Measurements from ENCODE around the gene ZMYM4.

The ZMYM4 gene

GRCh38 chr1:35442734-35443133, 174.2 kb downstream of the ZMYM4 start:
- Histone ChIP-seq H3K9me3 (ENCODE audit: low read length) (no peaks in the 10 kb centered on the region), H3K4me1 (ENCODE audit: insufficient read depth, low read length) (no peaks in the 10 kb centered on the region), H2AFZ (ENCODE audit: low read depth, low read length) (no peak overlapping the region), H3K27me3 (ENCODE audit: insufficient read depth, low read length) (no peaks in the 10 kb centered on the region), H3K4me3 (ENCODE audit: low read length) (no peak overlapping the region), H3K36me3 (ENCODE audit: insufficient read depth, low read length) (peaks cover 70% of the 10 kb centered on the region)

DNA sequence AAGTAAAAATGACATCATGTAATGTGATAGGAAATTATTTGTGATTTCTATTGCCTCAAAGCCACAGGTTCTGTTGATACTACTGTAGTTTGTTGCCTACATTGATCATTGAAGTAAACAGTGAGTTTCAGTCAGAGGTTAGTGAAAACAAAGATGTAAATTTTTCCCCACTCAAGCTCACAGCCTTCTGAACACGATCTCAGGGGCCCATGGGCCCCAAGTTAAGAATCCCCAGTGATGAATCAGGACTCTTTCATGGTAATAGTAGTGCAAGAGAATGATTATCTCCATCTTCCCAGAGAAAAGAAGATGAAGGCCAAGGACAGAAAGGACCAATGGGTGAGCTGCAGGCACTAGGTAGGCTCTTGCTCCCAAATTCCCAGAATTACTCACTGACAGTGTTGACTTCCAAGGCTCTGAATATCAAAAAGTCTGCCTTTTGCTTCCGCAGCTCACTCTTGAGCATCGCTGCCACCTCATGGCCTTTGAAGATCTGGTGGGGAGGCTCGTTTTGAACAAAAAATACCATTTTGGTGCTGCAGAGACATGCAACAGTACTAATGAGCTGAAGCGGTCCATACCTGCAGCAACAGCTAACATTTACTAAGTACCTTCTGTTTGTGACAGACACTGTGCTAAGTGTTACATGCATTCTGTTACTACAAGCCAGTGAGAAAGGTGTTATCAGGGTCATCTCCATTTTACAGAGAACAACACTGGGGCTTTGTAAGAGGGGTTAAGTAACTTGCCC, 175.4 kb downstream of the ZMYM4 start:
- peaks cover 79% of the 10 kb centered on the region for H3K36me3 ChIP-seq (ENCODE audit: insufficient read depth, low read length)
- H3K27me3 ChIP-seq (ENCODE audit: insufficient read depth, low read length): no peaks in the 10 kb centered on the region
- no peaks in the 10 kb centered on the region for H3K4me1 ChIP-seq (ENCODE audit: insufficient read depth, low read length)
- no peak overlapping the region for H2AFZ ChIP-seq (ENCODE audit: low read depth, low read length)
- no peaks in the 10 kb centered on the region for H3K9me3 ChIP-seq (ENCODE audit: low read length)
- no peak overlapping the region for H3K4me3 ChIP-seq (ENCODE audit: low read length)

- Histone ChIP-seq H3K9me3 (ENCODE audit: low read length) (no peaks in the 10 kb centered on the region), H3K36me3 (ENCODE audit: insufficient read depth, low read length) (peaks cover 79% of the 10 kb centered on the region), H3K4me1 (ENCODE audit: insufficient read depth, low read length) (no peaks in the 10 kb centered on the region), H3K4me3 (ENCODE audit: low read length) (no peak overlapping the region), H2AFZ (ENCODE audit: low read depth, low read length) (no peak overlapping the region), H3K27me3 (ENCODE audit: insufficient read depth, low read length) (no peaks in the 10 kb centered on the region)
Observed at GRCh38 chr1:35444519-35444774, 175.9 kb downstream of the ZMYM4 start.

- H3K4me1 ChIP-seq (ENCODE audit: insufficient read depth, low read length): no peaks in the 10 kb centered on the region
- H3K36me3 ChIP-seq (ENCODE audit: insufficient read depth, low read length): peaks cover 65% of the 10 kb centered on the region
- H2AFZ ChIP-seq (ENCODE audit: low read depth, low read length): no peak overlapping the region
- no peaks in the 10 kb centered on the region for H3K9me3 ChIP-seq (ENCODE audit: low read length)
- no peak overlapping the region for H3K4me3 ChIP-seq (ENCODE audit: low read length)
- no peaks in the 10 kb centered on the region for H3K27me3 ChIP-seq (ENCODE audit: insufficient read depth, low read length)
Observed at GRCh38 chr1:35447278-35447677, 178.8 kb downstream of the ZMYM4 start.

- H3K27me3 ChIP-seq (ENCODE audit: insufficient read depth, low read length): no peaks in the 10 kb centered on the region
- no peak overlapping the region for H2AFZ ChIP-seq (ENCODE audit: low read depth, low read length)
- peaks cover 59% of the 10 kb centered on the region for H3K36me3 ChIP-seq (ENCODE audit: insufficient read depth, low read length)
- no peaks in the 10 kb centered on the region for H3K4me1 ChIP-seq (ENCODE audit: insufficient read depth, low read length)
- no peak overlapping the region for H3K4me3 ChIP-seq (ENCODE audit: low read length)
- H3K9me3 ChIP-seq (ENCODE audit: low read length): no peaks in the 10 kb centered on the region
Observed at GRCh38 chr1:35448344-35448801, 179.9 kb downstream of the ZMYM4 start.

DNA sequence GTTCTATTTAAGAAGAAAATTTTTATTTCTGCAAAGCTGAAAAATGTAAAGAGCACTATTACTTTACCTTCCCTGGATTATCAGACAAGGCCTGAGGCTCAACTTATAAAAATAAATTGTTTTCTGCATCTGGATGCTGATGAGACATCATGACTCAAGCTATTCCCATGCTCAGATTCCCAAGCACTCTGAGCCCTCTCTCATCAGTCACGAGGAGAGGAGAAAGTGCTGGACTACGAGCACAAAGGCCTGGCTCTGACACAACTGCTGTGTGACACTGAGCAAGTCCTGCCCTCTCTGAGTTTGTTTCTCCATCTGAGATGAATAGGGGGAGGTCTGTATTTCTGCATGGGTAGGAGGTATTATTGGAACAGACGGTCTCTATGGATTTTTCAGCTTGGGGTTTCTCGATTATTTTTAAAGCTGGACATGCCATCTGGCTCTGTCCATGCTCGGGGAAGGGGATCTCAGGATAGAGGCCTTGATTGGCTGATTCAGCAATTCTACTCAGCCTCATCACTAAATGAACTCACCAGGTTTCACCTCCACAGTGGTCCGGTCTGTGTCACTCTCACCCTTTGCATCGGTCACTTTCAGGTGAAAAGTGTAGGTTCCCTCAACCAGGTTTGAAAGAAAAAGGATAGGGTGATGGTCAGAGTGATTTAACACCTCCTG, 181.0 kb downstream of the ZMYM4 start:
- no peaks in the 10 kb centered on the region for H3K4me1 ChIP-seq (ENCODE audit: insufficient read depth, low read length)
- no peak overlapping the region for H2AFZ ChIP-seq (ENCODE audit: low read depth, low read length)
- H3K36me3 ChIP-seq (ENCODE audit: insufficient read depth, low read length): peaks cover 61% of the 10 kb centered on the region
- no peaks in the 10 kb centered on the region for H3K9me3 ChIP-seq (ENCODE audit: low read length)
- H3K4me3 ChIP-seq (ENCODE audit: low read length): no peak overlapping the region
- H3K27me3 ChIP-seq (ENCODE audit: insufficient read depth, low read length): no peaks in the 10 kb centered on the region

- no peaks in the 10 kb centered on the region for H3K27me3 ChIP-seq (ENCODE audit: insufficient read depth, low read length)
- peaks cover 65% of the 10 kb centered on the region for H3K36me3 ChIP-seq (ENCODE audit: insufficient read depth, low read length)
- H3K4me1 ChIP-seq (ENCODE audit: insufficient read depth, low read length): no peaks in the 10 kb centered on the region
Observed at GRCh38 chr1:35451125-35451528, 182.6 kb downstream of the ZMYM4 start.

DNA sequence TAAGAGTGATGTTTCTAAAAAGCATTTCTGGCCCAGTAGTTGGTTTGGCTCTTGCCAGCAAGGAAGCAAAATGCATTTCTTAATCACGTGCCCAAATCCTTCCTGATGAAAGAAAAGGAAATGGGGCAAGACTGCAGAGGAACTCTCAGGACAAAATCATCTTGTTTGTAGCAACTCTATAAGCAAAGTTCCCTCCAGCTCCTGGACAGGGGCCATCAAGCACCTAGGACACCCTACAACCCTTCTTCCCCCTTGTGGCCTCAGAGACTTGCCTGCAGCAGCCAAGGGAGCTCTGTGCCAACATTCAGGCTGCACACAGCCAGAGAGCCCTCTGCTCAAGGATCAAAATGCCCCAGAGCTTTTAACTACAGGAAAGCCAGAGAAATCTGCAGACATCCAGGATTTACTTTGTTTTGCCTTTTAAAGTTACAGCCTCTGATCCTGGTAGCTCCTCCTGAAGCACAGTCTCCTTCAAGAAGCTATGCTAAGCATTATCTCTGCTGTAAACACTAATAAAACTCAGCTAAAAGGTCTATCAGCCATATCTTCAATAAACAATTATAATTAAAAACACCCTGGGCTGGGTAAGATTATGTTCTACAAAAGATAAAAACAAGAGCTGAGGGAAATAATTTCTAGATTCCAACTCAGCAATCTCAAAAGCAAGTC, 183.7 kb downstream of the ZMYM4 start:
- Histone ChIP-seq H3K9me3 (ENCODE audit: low read length) (no peaks in the 10 kb centered on the region), H2AFZ (ENCODE audit: low read depth, low read length) (no peak overlapping the region), H3K4me1 (ENCODE audit: insufficient read depth, low read length) (no peaks in the 10 kb centered on the region), H3K4me3 (ENCODE audit: low read length) (no peak overlapping the region), H3K27me3 (ENCODE audit: insufficient read depth, low read length) (no peaks in the 10 kb centered on the region), H3K36me3 (ENCODE audit: insufficient read depth, low read length) (peaks cover 60% of the 10 kb centered on the region)

More at GRCh38 chr1:35451125-35451528, 182.6 kb downstream of the ZMYM4 start:
- H3K9me3 ChIP-seq (ENCODE audit: low read length): no peaks in the 10 kb centered on the region
- H3K4me3 ChIP-seq (ENCODE audit: low read length): no peak overlapping the region
- no peak overlapping the region for H2AFZ ChIP-seq (ENCODE audit: low read depth, low read length)

DNA sequence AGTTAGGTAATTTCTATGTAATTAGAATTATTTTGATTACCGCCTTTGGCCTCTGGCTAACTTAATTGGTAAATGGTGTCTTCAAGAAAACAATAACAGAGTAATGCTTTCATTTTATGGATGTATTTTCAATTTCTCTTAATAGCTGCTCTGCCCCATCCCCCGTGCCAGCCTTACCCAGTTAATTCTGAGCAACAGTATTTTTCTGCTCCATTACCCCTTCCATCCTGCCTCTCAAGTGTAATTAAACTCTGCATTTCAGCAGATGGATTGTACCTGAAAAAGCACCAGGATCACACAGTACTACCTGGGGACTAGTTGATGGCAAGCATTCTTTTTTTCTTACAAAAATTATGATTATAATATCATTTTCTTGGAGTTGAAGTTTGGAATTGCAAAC, 184.5 kb downstream of the ZMYM4 start:
- Histone ChIP-seq H3K4me3 (ENCODE audit: low read length) (no peak overlapping the region), H3K36me3 (ENCODE audit: insufficient read depth, low read length) (peaks cover 54% of the 10 kb centered on the region), H2AFZ (ENCODE audit: low read depth, low read length) (no peak overlapping the region), H3K9me3 (ENCODE audit: low read length) (no peaks in the 10 kb centered on the region), H3K4me1 (ENCODE audit: insufficient read depth, low read length) (no peaks in the 10 kb centered on the region), H3K27me3 (ENCODE audit: insufficient read depth, low read length) (no peaks in the 10 kb centered on the region)

GRCh38 chr1:35454176-35454575, 185.7 kb downstream of the ZMYM4 start:
- Histone ChIP-seq H2AFZ (ENCODE audit: low read depth, low read length) (no peak overlapping the region), H3K36me3 (ENCODE audit: insufficient read depth, low read length) (peaks cover 43% of the 10 kb centered on the region), H3K27me3 (ENCODE audit: insufficient read depth, low read length) (no peaks in the 10 kb centered on the region), H3K9me3 (ENCODE audit: low read length) (no peaks in the 10 kb centered on the region), H3K4me1 (ENCODE audit: insufficient read depth, low read length) (no peaks in the 10 kb centered on the region), H3K4me3 (ENCODE audit: low read length) (no peak overlapping the region)

GRCh38 chr1:35454616-35455015, 186.1 kb downstream of the ZMYM4 start:
- Histone ChIP-seq H3K4me1 (ENCODE audit: insufficient read depth, low read length) (no peaks in the 10 kb centered on the region), H3K9me3 (ENCODE audit: low read length) (no peaks in the 10 kb centered on the region), H3K36me3 (ENCODE audit: insufficient read depth, low read length) (peaks cover 38% of the 10 kb centered on the region), H2AFZ (ENCODE audit: low read depth, low read length) (no peak overlapping the region), H3K4me3 (ENCODE audit: low read length) (no peak overlapping the region), H3K27me3 (ENCODE audit: insufficient read depth, low read length) (no peaks in the 10 kb centered on the region)

- Histone ChIP-seq H3K9me3 (ENCODE audit: low read length) (peaks cover 18% of the 10 kb centered on the region), H2AFZ (ENCODE audit: low read depth, low read length) (no peak overlapping the region), H3K36me3 (ENCODE audit: insufficient read depth, low read length) (peaks cover 49% of the 10 kb centered on the region), H3K27me3 (ENCODE audit: insufficient read depth, low read length) (no peaks in the 10 kb centered on the region), H3K4me3 (ENCODE audit: low read length) (no peak overlapping the region), H3K4me1 (ENCODE audit: insufficient read depth, low read length) (no peaks in the 10 kb centered on the region)
Observed at GRCh38 chr1:35460796-35461195, 192.3 kb downstream of the ZMYM4 start.

DNA sequence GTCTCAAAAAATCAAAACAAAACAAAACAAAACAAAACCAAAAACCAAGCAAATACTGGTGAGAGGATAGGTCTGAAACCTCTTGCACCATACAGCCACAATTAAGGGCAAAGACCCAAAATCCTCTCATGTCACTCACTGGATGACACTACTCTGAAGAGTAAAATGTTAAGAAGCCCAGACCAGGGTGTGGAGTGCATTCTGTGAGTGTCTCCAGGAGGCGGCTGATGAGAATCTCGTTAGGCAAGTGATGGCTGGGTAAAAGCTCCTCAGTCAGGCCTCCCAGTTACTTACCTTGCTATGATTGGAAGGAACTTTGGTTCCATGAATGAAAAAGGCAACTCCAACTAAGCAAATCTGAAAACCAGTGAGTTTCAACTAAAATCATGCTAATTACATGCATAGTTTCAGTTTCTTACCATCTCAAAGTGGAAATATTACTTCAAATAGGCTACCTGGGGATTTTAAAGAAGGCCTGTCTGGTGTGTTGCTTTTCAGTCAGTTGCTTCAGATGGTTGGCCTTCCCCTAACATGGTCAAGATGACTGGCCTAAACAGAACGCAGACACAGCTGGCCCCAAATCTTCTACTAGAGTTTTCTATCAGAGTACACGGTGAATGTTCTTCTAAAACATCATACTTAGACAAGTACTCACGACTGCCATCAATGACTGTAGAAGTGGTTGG, 193.6 kb downstream of the ZMYM4 start:
- Histone ChIP-seq H3K36me3 (ENCODE audit: insufficient read depth, low read length) (peaks cover 53% of the 10 kb centered on the region), H2AFZ (ENCODE audit: low read depth, low read length) (no peak overlapping the region), H3K9me3 (ENCODE audit: low read length) (peaks cover 24% of the 10 kb centered on the region), H3K4me3 (ENCODE audit: low read length) (no peak overlapping the region), H3K4me1 (ENCODE audit: insufficient read depth, low read length) (no peaks in the 10 kb centered on the region), H3K27me3 (ENCODE audit: insufficient read depth, low read length) (no peaks in the 10 kb centered on the region)
